GM18502 (cell line): Measurements from ENCODE around the gene TRABD2B.
"Not testable (repeated sequence)": the region's sequence is repeated elsewhere in the genome, so short reads cannot be mapped to it uniquely, and the experiment has no call there.

Experiments
- ATAC-seq: cut with Tn5 transposase; IDR thresholded peaks from one replicate; pipeline ENCODE4 v1.9.1; 2021; ENCODE audit warnings: mild to moderate bottlenecking; ENCODE audit not compliant: unreplicated experiment, poor library complexity

TRABD2B gene

GRCh38 chr1:47971385-47972160 lies 25.6 kb downstream of the TRABD2B start:
- ATAC-seq = no peak

- ATAC-seq = no peak
These were observed 26.3 kb downstream of the TRABD2B start for GRCh38 chr1:47970882-47971281.

GRCh38 chr1:47969478-47969877 lies 27.7 kb downstream of the TRABD2B start:
- no peak for ATAC-seq

GRCh38 chr1:47968556-47968888 lies 28.7 kb downstream of the TRABD2B start:
- no peak for ATAC-seq

- no peak for ATAC-seq
These were observed 29.2 kb downstream of the TRABD2B start for GRCh38 chr1:47967864-47968555.

- no peak for ATAC-seq
These were observed 31.4 kb downstream of the TRABD2B start for GRCh38 chr1:47965816-47966215.

GRCh38 chr1:47964636-47965035 lies 32.5 kb downstream of the TRABD2B start:
- no peak for ATAC-seq

GRCh38 chr1:47963568-47964358 lies 33.4 kb downstream of the TRABD2B start:
- no peak for ATAC-seq

- ATAC-seq = no peak
These were observed 34.3 kb downstream of the TRABD2B start for GRCh38 chr1:47962750-47963492.

GRCh38 chr1:47961835-47962234 lies 35.4 kb downstream of the TRABD2B start:
- ATAC-seq = not testable (repeated sequence)

GRCh38 chr1:47956491-47956890 lies 40.7 kb downstream of the TRABD2B start:
- not testable (repeated sequence) for ATAC-seq

- ATAC-seq = no peak
These were observed 43.5 kb downstream of the TRABD2B start for GRCh38 chr1:47953661-47954060.

- ATAC-seq = no peak
These were observed 45.5 kb downstream of the TRABD2B start for GRCh38 chr1:47951545-47952235.

GRCh38 chr1:47951026-47951425 lies 46.2 kb downstream of the TRABD2B start:
- no peak for ATAC-seq

GRCh38 chr1:47950471-47950870 lies 46.7 kb downstream of the TRABD2B start:
- ATAC-seq = no peak

GRCh38 chr1:47948126-47948525 lies 49.1 kb downstream of the TRABD2B start:
- ATAC-seq = no peak

- ATAC-seq = no peak
These were observed 49.7 kb downstream of the TRABD2B start for GRCh38 chr1:47947531-47947930.

GRCh38 chr1:47944561-47944960 lies 52.6 kb downstream of the TRABD2B start:
- no peak for ATAC-seq

GRCh38 chr1:47942240-47942629 lies 55.0 kb downstream of the TRABD2B start:
- no peak for ATAC-seq
